ENCODE results near the gene HMCES.

DNA sequence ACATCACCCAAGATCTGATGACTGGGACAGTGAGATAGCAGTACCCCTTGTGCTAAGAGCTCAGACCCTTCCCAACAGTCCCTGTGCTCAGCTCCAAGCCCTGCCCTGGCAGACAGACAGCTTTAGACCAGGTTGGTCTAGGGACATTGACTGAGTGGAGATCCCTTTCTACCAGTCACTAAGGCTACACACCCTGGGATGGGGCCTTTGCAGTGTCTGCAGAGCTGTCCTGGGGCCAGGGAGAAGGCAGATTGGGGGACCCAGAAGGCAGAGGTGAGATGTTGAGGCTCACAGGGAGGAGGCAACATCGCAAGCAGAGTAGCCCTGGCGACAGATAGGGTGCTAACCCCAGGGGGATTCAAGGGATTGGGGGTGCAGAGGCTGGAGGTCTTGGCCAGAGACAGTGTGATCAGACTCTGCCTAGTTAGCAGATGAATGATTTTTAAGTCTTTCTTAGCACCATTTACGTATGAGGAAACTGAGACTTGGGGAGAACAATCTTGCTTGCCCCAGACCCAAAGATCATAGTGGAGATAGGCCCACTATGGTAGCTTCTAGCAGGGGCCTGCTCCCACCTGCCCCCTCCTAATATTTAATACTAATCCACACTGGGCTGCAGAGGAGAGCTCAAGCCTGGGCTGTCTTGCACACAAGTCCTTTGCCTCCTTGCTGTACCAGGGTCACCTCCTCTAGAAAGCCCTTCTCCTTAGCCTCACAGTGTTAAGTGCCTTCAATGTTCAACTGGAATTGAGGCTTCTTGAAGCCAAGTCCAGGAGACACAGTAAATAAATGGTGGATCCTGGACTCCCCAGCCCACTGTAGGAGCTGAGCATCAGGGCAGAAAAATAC, 32.6 kb downstream of the HMCES start:
- TF ChIP-seq ZNF146 (tag by site-specific recombination; IDR thresholded peaks at IDR 0.05) (no peak), ZXDB (tag by site-specific recombination; IDR thresholded peaks at IDR 0.05) (no peak), TCF7L2 (IDR thresholded peaks at IDR 0.05; ENCODE audit: borderline replicate concordance, low read depth, low read length) (no peak), ZNF132 (tag by site-specific recombination; IDR thresholded peaks at IDR 0.05; ENCODE audit: borderline replicate concordance) (no peak), WT1 (tag by site-specific recombination; IDR thresholded peaks at IDR 0.05) (no peak)
- TF ChIP-seq, protein P1, sequence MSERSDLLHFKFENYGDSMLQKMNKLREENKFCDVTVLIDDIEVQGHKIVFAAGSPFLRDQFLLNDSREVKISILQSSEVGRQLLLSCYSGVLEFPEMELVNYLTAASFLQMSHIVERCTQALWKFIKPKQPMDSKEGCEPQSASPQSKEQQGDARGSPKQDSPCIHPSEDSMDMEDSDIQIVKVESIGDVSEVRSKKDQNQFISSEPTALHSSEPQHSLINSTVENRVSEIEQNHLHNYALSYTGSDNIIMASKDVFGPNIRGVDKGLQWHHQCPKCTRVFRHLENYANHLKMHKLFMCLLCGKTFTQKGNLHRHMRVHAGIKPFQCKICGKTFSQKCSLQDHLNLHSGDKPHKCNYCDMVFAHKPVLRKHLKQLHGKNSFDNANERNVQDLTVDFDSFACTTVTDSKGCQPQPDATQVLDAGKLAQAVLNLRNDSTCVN (tag by site-specific recombination; optimal IDR thresholded peaks at IDR 0.05), result no peak
- TF ChIP-seq, protein P2, sequence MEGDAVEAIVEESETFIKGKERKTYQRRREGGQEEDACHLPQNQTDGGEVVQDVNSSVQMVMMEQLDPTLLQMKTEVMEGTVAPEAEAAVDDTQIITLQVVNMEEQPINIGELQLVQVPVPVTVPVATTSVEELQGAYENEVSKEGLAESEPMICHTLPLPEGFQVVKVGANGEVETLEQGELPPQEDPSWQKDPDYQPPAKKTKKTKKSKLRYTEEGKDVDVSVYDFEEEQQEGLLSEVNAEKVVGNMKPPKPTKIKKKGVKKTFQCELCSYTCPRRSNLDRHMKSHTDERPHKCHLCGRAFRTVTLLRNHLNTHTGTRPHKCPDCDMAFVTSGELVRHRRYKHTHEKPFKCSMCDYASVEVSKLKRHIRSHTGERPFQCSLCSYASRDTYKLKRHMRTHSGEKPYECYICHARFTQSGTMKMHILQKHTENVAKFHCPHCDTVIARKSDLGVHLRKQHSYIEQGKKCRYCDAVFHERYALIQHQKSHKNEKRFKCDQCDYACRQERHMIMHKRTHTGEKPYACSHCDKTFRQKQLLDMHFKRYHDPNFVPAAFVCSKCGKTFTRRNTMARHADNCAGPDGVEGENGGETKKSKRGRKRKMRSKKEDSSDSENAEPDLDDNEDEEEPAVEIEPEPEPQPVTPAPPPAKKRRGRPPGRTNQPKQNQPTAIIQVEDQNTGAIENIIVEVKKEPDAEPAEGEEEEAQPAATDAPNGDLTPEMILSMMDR (tag by site-specific recombination; IDR thresholded peaks at IDR 0.05), result no peak
- TF ChIP-seq, protein P3, sequence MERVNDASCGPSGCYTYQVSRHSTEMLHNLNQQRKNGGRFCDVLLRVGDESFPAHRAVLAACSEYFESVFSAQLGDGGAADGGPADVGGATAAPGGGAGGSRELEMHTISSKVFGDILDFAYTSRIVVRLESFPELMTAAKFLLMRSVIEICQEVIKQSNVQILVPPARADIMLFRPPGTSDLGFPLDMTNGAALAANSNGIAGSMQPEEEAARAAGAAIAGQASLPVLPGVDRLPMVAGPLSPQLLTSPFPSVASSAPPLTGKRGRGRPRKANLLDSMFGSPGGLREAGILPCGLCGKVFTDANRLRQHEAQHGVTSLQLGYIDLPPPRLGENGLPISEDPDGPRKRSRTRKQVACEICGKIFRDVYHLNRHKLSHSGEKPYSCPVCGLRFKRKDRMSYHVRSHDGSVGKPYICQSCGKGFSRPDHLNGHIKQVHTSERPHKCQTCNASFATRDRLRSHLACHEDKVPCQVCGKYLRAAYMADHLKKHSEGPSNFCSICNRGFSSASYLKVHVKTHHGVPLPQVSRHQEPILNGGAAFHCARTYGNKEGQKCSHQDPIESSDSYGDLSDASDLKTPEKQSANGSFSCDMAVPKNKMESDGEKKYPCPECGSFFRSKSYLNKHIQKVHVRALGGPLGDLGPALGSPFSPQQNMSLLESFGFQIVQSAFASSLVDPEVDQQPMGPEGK (tag by site-specific recombination; IDR thresholded peaks at IDR 0.05), result no peak
- TF ChIP-seq, protein P4, sequence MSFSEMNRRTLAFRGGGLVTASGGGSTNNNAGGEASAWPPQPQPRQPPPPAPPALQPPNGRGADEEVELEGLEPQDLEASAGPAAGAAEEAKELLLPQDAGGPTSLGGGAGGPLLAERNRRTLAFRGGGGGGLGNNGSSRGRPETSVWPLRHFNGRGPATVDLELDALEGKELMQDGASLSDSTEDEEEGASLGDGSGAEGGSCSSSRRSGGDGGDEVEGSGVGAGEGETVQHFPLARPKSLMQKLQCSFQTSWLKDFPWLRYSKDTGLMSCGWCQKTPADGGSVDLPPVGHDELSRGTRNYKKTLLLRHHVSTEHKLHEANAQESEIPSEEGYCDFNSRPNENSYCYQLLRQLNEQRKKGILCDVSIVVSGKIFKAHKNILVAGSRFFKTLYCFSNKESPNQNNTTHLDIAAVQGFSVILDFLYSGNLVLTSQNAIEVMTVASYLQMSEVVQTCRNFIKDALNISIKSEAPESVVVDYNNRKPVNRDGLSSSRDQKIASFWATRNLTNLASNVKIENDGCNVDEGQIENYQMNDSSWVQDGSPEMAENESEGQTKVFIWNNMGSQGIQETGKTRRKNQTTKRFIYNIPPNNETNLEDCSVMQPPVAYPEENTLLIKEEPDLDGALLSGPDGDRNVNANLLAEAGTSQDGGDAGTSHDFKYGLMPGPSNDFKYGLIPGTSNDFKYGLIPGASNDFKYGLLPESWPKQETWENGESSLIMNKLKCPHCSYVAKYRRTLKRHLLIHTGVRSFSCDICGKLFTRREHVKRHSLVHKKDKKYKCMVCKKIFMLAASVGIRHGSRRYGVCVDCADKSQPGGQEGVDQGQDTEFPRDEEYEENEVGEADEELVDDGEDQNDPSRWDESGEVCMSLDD (tag by site-specific recombination; IDR thresholded peaks at IDR 0.05), result no peak
- TF ChIP-seq, protein P5, sequence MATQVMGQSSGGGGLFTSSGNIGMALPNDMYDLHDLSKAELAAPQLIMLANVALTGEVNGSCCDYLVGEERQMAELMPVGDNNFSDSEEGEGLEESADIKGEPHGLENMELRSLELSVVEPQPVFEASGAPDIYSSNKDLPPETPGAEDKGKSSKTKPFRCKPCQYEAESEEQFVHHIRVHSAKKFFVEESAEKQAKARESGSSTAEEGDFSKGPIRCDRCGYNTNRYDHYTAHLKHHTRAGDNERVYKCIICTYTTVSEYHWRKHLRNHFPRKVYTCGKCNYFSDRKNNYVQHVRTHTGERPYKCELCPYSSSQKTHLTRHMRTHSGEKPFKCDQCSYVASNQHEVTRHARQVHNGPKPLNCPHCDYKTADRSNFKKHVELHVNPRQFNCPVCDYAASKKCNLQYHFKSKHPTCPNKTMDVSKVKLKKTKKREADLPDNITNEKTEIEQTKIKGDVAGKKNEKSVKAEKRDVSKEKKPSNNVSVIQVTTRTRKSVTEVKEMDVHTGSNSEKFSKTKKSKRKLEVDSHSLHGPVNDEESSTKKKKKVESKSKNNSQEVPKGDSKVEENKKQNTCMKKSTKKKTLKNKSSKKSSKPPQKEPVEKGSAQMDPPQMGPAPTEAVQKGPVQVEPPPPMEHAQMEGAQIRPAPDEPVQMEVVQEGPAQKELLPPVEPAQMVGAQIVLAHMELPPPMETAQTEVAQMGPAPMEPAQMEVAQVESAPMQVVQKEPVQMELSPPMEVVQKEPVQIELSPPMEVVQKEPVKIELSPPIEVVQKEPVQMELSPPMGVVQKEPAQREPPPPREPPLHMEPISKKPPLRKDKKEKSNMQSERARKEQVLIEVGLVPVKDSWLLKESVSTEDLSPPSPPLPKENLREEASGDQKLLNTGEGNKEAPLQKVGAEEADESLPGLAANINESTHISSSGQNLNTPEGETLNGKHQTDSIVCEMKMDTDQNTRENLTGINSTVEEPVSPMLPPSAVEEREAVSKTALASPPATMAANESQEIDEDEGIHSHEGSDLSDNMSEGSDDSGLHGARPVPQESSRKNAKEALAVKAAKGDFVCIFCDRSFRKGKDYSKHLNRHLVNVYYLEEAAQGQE (tag by site-specific recombination; IDR thresholded peaks at IDR 0.05), result no peak
- TF ChIP-seq, protein P6, sequence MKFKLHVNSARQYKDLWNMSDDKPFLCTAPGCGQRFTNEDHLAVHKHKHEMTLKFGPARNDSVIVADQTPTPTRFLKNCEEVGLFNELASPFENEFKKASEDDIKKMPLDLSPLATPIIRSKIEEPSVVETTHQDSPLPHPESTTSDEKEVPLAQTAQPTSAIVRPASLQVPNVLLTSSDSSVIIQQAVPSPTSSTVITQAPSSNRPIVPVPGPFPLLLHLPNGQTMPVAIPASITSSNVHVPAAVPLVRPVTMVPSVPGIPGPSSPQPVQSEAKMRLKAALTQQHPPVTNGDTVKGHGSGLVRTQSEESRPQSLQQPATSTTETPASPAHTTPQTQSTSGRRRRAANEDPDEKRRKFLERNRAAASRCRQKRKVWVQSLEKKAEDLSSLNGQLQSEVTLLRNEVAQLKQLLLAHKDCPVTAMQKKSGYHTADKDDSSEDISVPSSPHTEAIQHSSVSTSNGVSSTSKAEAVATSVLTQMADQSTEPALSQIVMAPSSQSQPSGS (tag by site-specific recombination; IDR thresholded peaks at IDR 0.05; ENCODE audit: low read depth), result no peak
